Prostate gland (tissue), 2 donors: ENCODE data around the gene SEMA5A.

Source experiments
- POLR2A ChIP-seq: fragments of 450-650 bp; IDR thresholded peaks from one replicate; pipeline ENCODE4 v1.6.1; 2016; ENCODE audit warnings: antibody characterized with exemption, mild to moderate bottlenecking
- POLR2AphosphoS5 ChIP-seq: sonication (generic); formaldehyde crosslinking; IDR thresholded peaks from one replicate; pipeline ENCODE4 v1.6.1; 2017; ENCODE audit warnings: antibody characterized with exemption
- TF ChIP-seq, protein P1 (sequence below), 4 experiments: fragments of 200-600 bp in 2 of 4; fragments of 450-650 bp in 2 of 4; sonication (generic) in 2 of 4; IDR thresholded peaks; 1 replicate in 3 of 4; 2 replicates in 1 of 4; pipeline ENCODE4 v1.5.1; 2016 to 2019; ENCODE audit warnings: antibody characterized with exemption in 4 of 4, mild to moderate bottlenecking in 2 of 4, moderate library complexity in 2 of 4

DNA sequence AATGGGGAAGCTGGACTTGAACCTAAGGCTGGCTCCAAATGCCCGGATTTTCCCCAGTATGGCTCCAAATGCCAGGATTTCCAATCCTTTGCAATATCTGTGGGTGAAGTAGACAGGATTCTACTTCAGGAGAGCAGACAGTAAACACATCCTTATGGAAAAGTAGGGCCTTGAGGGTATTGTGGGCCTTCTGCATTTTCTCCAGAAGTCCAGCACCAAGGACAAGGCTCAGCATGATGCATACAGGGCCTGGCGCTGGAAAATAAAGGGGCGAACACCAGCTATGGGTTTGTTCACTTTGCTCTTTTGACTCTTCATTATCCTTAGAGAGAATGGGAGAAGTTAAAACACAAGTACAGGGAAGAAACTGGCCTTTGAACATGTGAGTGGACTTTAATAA, 347.5 kb downstream of the SEMA5A start:
- no peak for TF ChIP-seq POLR2A
- TF ChIP-seq POLR2AphosphoS5 = no peak
- TF ChIP-seq, protein P1, sequence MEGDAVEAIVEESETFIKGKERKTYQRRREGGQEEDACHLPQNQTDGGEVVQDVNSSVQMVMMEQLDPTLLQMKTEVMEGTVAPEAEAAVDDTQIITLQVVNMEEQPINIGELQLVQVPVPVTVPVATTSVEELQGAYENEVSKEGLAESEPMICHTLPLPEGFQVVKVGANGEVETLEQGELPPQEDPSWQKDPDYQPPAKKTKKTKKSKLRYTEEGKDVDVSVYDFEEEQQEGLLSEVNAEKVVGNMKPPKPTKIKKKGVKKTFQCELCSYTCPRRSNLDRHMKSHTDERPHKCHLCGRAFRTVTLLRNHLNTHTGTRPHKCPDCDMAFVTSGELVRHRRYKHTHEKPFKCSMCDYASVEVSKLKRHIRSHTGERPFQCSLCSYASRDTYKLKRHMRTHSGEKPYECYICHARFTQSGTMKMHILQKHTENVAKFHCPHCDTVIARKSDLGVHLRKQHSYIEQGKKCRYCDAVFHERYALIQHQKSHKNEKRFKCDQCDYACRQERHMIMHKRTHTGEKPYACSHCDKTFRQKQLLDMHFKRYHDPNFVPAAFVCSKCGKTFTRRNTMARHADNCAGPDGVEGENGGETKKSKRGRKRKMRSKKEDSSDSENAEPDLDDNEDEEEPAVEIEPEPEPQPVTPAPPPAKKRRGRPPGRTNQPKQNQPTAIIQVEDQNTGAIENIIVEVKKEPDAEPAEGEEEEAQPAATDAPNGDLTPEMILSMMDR (IDR thresholded peaks at IDR 0.05) = no peak
